HCT116 (cell line): Measurements from ENCODE around the gene PPP6R3. TPM values are rescaled to one million over a fixed set of nuclear protein-coding genes. Genes with fewer than 3 reads are reported as not detected.

ENCODE experiments used
- ATAC-seq: fragments of 200-7000 bp; cut with Tn5 transposase; 2 replicates; pipeline ENCODE4 v1.9.1; 2020; ENCODE audit warnings: mild to moderate bottlenecking, moderate library complexity
- BruUV-seq: library from RNA; stranded (reverse); fragments of 400-500 nt; replicated peaks from 2 replicates; lab custom pipeline; 2021; lab: Mats Ljungman, UMichigan
- CTCF ChIA-PET: fragments of 300-600 bp; sonication (Branson Sonifier 250); formaldehyde crosslinking; loops from one replicate; lab custom pipeline; 2021; ENCODE audit warnings: antibody characterized with exemption; lab: Charles Lee
- POLR2A ChIA-PET: fragments of 300-600, 350-600 bp; sonication (Branson Sonifier 250); formaldehyde crosslinking; loops from one replicate; lab custom pipeline; 2021; ENCODE audit warnings: antibody characterized with exemption; lab: Charles Lee
- RAD21 ChIA-PET, 2 experiments: fragments of 300-600 bp; sonication (Branson Sonifier 250); formaldehyde crosslinking; loops; one replicate each; lab custom pipeline; 2023; ENCODE audit warnings: low total read pairs in 2 of 2; ENCODE audit not compliant: uncharacterized antibody in 2 of 2, unreplicated experiment in 2 of 2, low non-redundant PET in 1 of 2; lab: Charles Lee
- DNase-seq: peaks from one replicate; pipeline ENCODE4 v3.0.0-alpha.2; 2010; ENCODE audit warnings: low read depth, low spot score
- H2AFZ ChIP-seq: fragments of 200-600 bp; shearing (Covaris generic), sonication (generic); 2 replicates; pipeline ENCODE4 v1.6.1; 2017; ENCODE audit warnings: low read depth, mixed run types, mixed read lengths, antibody characterized with exemption, low read length; ENCODE audit not compliant: poor library complexity, severe bottlenecking
- H3K27ac ChIP-seq: 2 replicates; pipeline ENCODE4 v1.5.1; 2012; ENCODE audit warnings: low read depth, low read length
- H3K27me3 ChIP-seq: fragments of 200-600 bp; sonication (generic); 2 replicates; pipeline ENCODE4 v1.6.1; 2016; ENCODE audit warnings: mixed run types, low read length, mixed read lengths; ENCODE audit not compliant: insufficient read depth
- H3K36me3 ChIP-seq, 2 experiments: fragments of 200-500 bp in 1 of 2; fragments of 200-600 bp in 1 of 2; sonication (Bioruptor generic) in 1 of 2; sonication (generic) in 1 of 2; 2 replicates each; pipeline versions ENCODE4 v1.5.1 to v1.6.1; 2014 to 2016; ENCODE audit warnings: low read length in 2 of 2, inconsistent platforms in 1 of 2, mixed read lengths in 1 of 2, mixed run types in 1 of 2; ENCODE audit not compliant: insufficient read depth in 2 of 2, control insufficient read depth in 1 of 2
- H3K4me1 ChIP-seq, 2 experiments: fragments of 200-600 bp in 1 of 2; sonication (generic) in 1 of 2; 2 replicates each; pipeline versions ENCODE4 v1.5.1 to v1.6.1; 2012 to 2017; ENCODE audit warnings: low read length in 2 of 2, inconsistent platforms in 1 of 2, mild to moderate bottlenecking in 1 of 2, mixed read lengths in 1 of 2, mixed run types in 1 of 2, moderate library complexity in 1 of 2; ENCODE audit not compliant: insufficient read depth in 2 of 2, control insufficient read depth in 1 of 2
- H3K4me2 ChIP-seq: fragments of 200-600 bp; sonication (generic); 2 replicates; pipeline ENCODE4 v1.6.1; 2017; ENCODE audit warnings: mixed run types, low read length, mixed read lengths
- H3K4me3 ChIP-seq, 2 experiments: fragments of 200-600 bp in 1 of 2; sonication (generic) in 1 of 2; replicated peaks in 1 of 2; 2 replicates each; pipeline ENCODE4 v1.5.1; 2011 to 2016; ENCODE audit warnings: low read length in 2 of 2, control low read depth in 1 of 2, low read depth in 1 of 2, mild to moderate bottlenecking in 1 of 2, mixed read lengths in 1 of 2, mixed run types in 1 of 2
- H3K79me2 ChIP-seq: fragments of 200-600 bp; sonication (generic); 2 replicates; pipeline ENCODE4 v1.6.1; 2017; ENCODE audit warnings: mild to moderate bottlenecking, mixed run types, low read length, moderate library complexity, mixed read lengths; ENCODE audit not compliant: insufficient read depth
- H3K9ac ChIP-seq: fragments of 200-600 bp; sonication (generic); 2 replicates; pipeline ENCODE4 v1.6.1; 2016; ENCODE audit warnings: low read length, mixed read lengths
- H3K9me2 ChIP-seq: fragments of 200-600 bp; sonication (generic), shearing (Covaris generic); 2 replicates; pipeline ENCODE4 v1.6.1; 2017; ENCODE audit warnings: mixed run types, mild to moderate bottlenecking, moderate library complexity; ENCODE audit not compliant: insufficient read depth
- H3K9me3 ChIP-seq, 2 experiments: fragments of 200-500 bp in 1 of 2; fragments of 200-600 bp in 1 of 2; sonication (Bioruptor generic) in 1 of 2; sonication (generic) in 1 of 2; 2 replicates each; pipeline ENCODE4 v1.6.1; 2014 to 2017; ENCODE audit warnings: low read length in 2 of 2, mixed read lengths in 2 of 2, inconsistent platforms in 1 of 2, low read depth in 1 of 2, mild to moderate bottlenecking in 1 of 2, mixed run types in 1 of 2, moderate library complexity in 1 of 2; ENCODE audit not compliant: control insufficient read depth in 1 of 2, insufficient read depth in 1 of 2
- H4K20me1 ChIP-seq: fragments of 200-600 bp; sonication (generic), shearing (Covaris generic); 2 replicates; pipeline ENCODE4 v1.6.1; 2017; ENCODE audit warnings: mixed run types, mild to moderate bottlenecking, moderate library complexity; ENCODE audit not compliant: insufficient read depth
- CEBPB ChIP-seq: IDR thresholded peaks from 2 replicates; pipeline ENCODE4 v1.6.1; 2012; ENCODE audit warnings: low read depth
- EGR1 ChIP-seq: IDR thresholded peaks from 2 replicates; pipeline ENCODE4 v1.6.1; 2012; ENCODE audit warnings: low read depth
- EZH2phosphoT487 ChIP-seq: fragments of 200-600 bp; IDR thresholded peaks from 2 replicates; pipeline ENCODE4 v1.6.1; 2018; ENCODE audit warnings: antibody characterized with exemption, borderline replicate concordance
- FOSL1 ChIP-seq: IDR thresholded peaks from 2 replicates; pipeline ENCODE4 v1.6.1; 2012; ENCODE audit warnings: low read depth
- JUND ChIP-seq: IDR thresholded peaks from 2 replicates; pipeline ENCODE4 v1.6.1; 2012
- RAD21 ChIP-seq: IDR thresholded peaks from 2 replicates; pipeline ENCODE4 v1.6.1; 2012; ENCODE audit warnings: low read depth, mild to moderate bottlenecking
- SP1 ChIP-seq: IDR thresholded peaks from 2 replicates; pipeline ENCODE4 v1.6.1; 2012; ENCODE audit warnings: low read depth
- TCF7L2 ChIP-seq: IDR thresholded peaks from 2 replicates; pipeline ENCODE4 v1.7.0; 2011; ENCODE audit warnings: borderline replicate concordance, inconsistent platforms; ENCODE audit not compliant: insufficient read depth, insufficient read length; ENCODE audit errors: extremely low read depth
- YY1 ChIP-seq: IDR thresholded peaks from 2 replicates; pipeline ENCODE4 v1.6.1; 2011; ENCODE audit warnings: low read length, low read depth, moderate library complexity, mild to moderate bottlenecking; ENCODE audit not compliant: insufficient replicate concordance; ENCODE audit errors: extremely low read depth
- intact Hi-C: fragments of 100-400 bp; cut with micrococcal nuclease; formaldehyde crosslinking; loops from 2 replicates; pipeline ENCODE4 v1.10.0; 2022
- total RNA-seq: library from RNA; stranded (reverse); gene quantifications from one replicate; pipeline ENCODE4 v1.2.1, GENCODE V29; 2021; ENCODE audit not compliant: unreplicated experiment
- TF ChIP-seq, protein P1 (sequence below): IDR thresholded peaks from 2 replicates; pipeline ENCODE4 v1.6.1; 2011; ENCODE audit warnings: mild to moderate bottlenecking, low read length, moderate library complexity; ENCODE audit not compliant: insufficient replicate concordance; ENCODE audit errors: extremely low read depth
- TF ChIP-seq, protein P2 (sequence below): IDR thresholded peaks from 2 replicates; pipeline ENCODE4 v1.6.1; 2012; ENCODE audit warnings: low read depth

The PPP6R3 gene
- total RNA-seq, 1 experiment from 2014 or later = 113 TPM

GRCh38 chr11:68583041-68583446 is 122.5 kb downstream of the PPP6R3 start:
- no peaks in the 10 kb centered on the region for H3K4me1 ChIP-seq
- POLR2A ChIA-PET = no interaction called here
- DNase-seq = no peak
- no peaks in the 10 kb centered on the region for H3K9me2 ChIP-seq
- no peak for ATAC-seq
- H4K20me1 ChIP-seq = peaks cover 15% of the 10 kb centered on the region
- H3K36me3 ChIP-seq = peaks cover 22 to 38% of the 10 kb centered on the region in 2 experiments; a peak in 3 of 4 replicates
- H2AFZ ChIP-seq = no peak overlapping the region
- H3K4me2 ChIP-seq = no peak overlapping the region
- H3K4me3 ChIP-seq = no peak overlapping the region
- peaks cover 52% of the 10 kb centered on the region for H3K79me2 ChIP-seq
- no peak overlapping the region for H3K9ac ChIP-seq
- RAD21 ChIA-PET = no interaction called here
- H3K27ac ChIP-seq = no peak overlapping the region
- no peak for TF ChIP-seq RAD21
- TF ChIP-seq, protein P1, sequence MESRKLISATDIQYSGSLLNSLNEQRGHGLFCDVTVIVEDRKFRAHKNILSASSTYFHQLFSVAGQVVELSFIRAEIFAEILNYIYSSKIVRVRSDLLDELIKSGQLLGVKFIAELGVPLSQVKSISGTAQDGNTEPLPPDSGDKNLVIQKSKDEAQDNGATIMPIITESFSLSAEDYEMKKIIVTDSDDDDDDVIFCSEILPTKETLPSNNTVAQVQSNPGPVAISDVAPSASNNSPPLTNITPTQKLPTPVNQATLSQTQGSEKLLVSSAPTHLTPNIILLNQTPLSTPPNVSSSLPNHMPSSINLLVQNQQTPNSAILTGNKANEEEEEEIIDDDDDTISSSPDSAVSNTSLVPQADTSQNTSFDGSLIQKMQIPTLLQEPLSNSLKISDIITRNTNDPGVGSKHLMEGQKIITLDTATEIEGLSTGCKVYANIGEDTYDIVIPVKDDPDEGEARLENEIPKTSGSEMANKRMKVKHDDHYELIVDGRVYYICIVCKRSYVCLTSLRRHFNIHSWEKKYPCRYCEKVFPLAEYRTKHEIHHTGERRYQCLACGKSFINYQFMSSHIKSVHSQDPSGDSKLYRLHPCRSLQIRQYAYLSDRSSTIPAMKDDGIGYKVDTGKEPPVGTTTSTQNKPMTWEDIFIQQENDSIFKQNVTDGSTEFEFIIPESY = no peak
- TF ChIP-seq FOSL1 = no peak
- TF ChIP-seq SP1 = no peak
- no peak for TF ChIP-seq TCF7L2
- no peak for TF ChIP-seq YY1
- no peak for TF ChIP-seq JUND
- TF ChIP-seq, protein P2, sequence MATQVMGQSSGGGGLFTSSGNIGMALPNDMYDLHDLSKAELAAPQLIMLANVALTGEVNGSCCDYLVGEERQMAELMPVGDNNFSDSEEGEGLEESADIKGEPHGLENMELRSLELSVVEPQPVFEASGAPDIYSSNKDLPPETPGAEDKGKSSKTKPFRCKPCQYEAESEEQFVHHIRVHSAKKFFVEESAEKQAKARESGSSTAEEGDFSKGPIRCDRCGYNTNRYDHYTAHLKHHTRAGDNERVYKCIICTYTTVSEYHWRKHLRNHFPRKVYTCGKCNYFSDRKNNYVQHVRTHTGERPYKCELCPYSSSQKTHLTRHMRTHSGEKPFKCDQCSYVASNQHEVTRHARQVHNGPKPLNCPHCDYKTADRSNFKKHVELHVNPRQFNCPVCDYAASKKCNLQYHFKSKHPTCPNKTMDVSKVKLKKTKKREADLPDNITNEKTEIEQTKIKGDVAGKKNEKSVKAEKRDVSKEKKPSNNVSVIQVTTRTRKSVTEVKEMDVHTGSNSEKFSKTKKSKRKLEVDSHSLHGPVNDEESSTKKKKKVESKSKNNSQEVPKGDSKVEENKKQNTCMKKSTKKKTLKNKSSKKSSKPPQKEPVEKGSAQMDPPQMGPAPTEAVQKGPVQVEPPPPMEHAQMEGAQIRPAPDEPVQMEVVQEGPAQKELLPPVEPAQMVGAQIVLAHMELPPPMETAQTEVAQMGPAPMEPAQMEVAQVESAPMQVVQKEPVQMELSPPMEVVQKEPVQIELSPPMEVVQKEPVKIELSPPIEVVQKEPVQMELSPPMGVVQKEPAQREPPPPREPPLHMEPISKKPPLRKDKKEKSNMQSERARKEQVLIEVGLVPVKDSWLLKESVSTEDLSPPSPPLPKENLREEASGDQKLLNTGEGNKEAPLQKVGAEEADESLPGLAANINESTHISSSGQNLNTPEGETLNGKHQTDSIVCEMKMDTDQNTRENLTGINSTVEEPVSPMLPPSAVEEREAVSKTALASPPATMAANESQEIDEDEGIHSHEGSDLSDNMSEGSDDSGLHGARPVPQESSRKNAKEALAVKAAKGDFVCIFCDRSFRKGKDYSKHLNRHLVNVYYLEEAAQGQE = no peak
- TF ChIP-seq CEBPB = no peak
- TF ChIP-seq EZH2phosphoT487 = no peak
- TF ChIP-seq EGR1 = no peak
- CTCF ChIA-PET = no interaction called here
- BruUV-seq = no TSS peak
- intact Hi-C loops = no loop called here
- no peaks in the 10 kb centered on the region for H3K27me3 ChIP-seq
- H3K9me3 ChIP-seq = no peaks in the 10 kb centered on the region
